ENCODE data around the gene PREX1. TPM values are rescaled to one million over a fixed set of nuclear protein-coding genes. Genes with fewer than 3 reads are reported as not detected.

The PREX1 gene
- total RNA-seq, 1 donor from 2014 or later, result 17.7 TPM

- Histone ChIP-seq H3K27me3 (no peaks in the 10 kb centered on the region), H3K27ac (no peak overlapping the region), H3K4me3 (no peak overlapping the region), H3K4me1 (peaks cover 19% of the 10 kb centered on the region), H3K9me3 (no peaks in the 10 kb centered on the region), H3K36me3 (no peaks in the 10 kb centered on the region)
- DNase-seq (ENCODE audit: extremely low spot score in 2 of 2), result no peak
- intact Hi-C loops (cut with DNase I), result no loop called here
- no peak for TF ChIP-seq POLR2A (IDR thresholded peaks at IDR 0.05)
- TF ChIP-seq POLR2AphosphoS5 (IDR thresholded peaks at IDR 0.05; ENCODE audit: insufficient read depth in 1 of 2, low read depth in 1 of 2), result no peak
- TF ChIP-seq CTCF (IDR thresholded peaks at IDR 0.05), result no peak
Observed at GRCh38 chr20:48679011-48679410, 148.8 kb downstream of the PREX1 start.

- Histone ChIP-seq H3K27me3 (no peaks in the 10 kb centered on the region), H3K9me3 (no peaks in the 10 kb centered on the region), H3K4me1 (peaks cover 18% of the 10 kb centered on the region), H3K36me3 (no peaks in the 10 kb centered on the region), H3K4me3 (no peak overlapping the region), H3K27ac (no peak overlapping the region)
- TF ChIP-seq POLR2AphosphoS5 (IDR thresholded peaks at IDR 0.05; ENCODE audit: insufficient read depth in 1 of 2, low read depth in 1 of 2) (no peak), CTCF (IDR thresholded peaks at IDR 0.05) (no peak), POLR2A (IDR thresholded peaks at IDR 0.05) (no peak)
- intact Hi-C loops (cut with DNase I), result no loop called here
- no peak for DNase-seq (ENCODE audit: extremely low spot score in 2 of 2)
Observed at GRCh38 chr20:48678421-48678820, 149.4 kb downstream of the PREX1 start.

GRCh38 chr20:48676795-48677460, 150.9 kb downstream of the PREX1 start:
- intact Hi-C loops (cut with DNase I), result no loop called here
- H3K9me3 ChIP-seq, result no peaks in the 10 kb centered on the region
- TF ChIP-seq POLR2A (IDR thresholded peaks at IDR 0.05) (no peak), CTCF (IDR thresholded peaks at IDR 0.05) (no peak), POLR2AphosphoS5 (IDR thresholded peaks at IDR 0.05; ENCODE audit: insufficient read depth in 1 of 2, low read depth in 1 of 2) (no peak)
- H3K27me3 ChIP-seq, result no peaks in the 10 kb centered on the region
- peaks cover 3% of the 10 kb centered on the region for H3K4me1 ChIP-seq
- no peaks in the 10 kb centered on the region for H3K36me3 ChIP-seq
- no peak overlapping the region for H3K27ac ChIP-seq
- no peak for DNase-seq (ENCODE audit: extremely low spot score in 2 of 2)
- no peak overlapping the region for H3K4me3 ChIP-seq

GRCh38 chr20:48676125-48676524, 151.7 kb downstream of the PREX1 start:
- no peak for TF ChIP-seq POLR2AphosphoS5 (IDR thresholded peaks at IDR 0.05; ENCODE audit: insufficient read depth in 1 of 2, low read depth in 1 of 2)
- TF ChIP-seq POLR2A (IDR thresholded peaks at IDR 0.05), result no peak
- no peak for TF ChIP-seq CTCF (IDR thresholded peaks at IDR 0.05)
- no peak for DNase-seq (ENCODE audit: extremely low spot score in 2 of 2)
- Histone ChIP-seq H3K27me3 (no peaks in the 10 kb centered on the region), H3K27ac (no peak overlapping the region), H3K4me3 (no peak overlapping the region), H3K9me3 (no peaks in the 10 kb centered on the region), H3K36me3 (no peaks in the 10 kb centered on the region), H3K4me1 (no peaks in the 10 kb centered on the region)
- intact Hi-C loops (cut with DNase I), result no loop called here

- intact Hi-C loops (cut with DNase I), result no loop called here
- Histone ChIP-seq H3K9me3 (no peaks in the 10 kb centered on the region), H3K27me3 (no peaks in the 10 kb centered on the region), H3K36me3 (no peaks in the 10 kb centered on the region), H3K4me3 (no peak overlapping the region), H3K27ac (no peak overlapping the region), H3K4me1 (no peaks in the 10 kb centered on the region)
- no peak for DNase-seq (ENCODE audit: extremely low spot score in 2 of 2)
- no peak for TF ChIP-seq POLR2A (IDR thresholded peaks at IDR 0.05)
- no peak for TF ChIP-seq CTCF (IDR thresholded peaks at IDR 0.05)
- no peak for TF ChIP-seq POLR2AphosphoS5 (IDR thresholded peaks at IDR 0.05; ENCODE audit: insufficient read depth in 1 of 2, low read depth in 1 of 2)
Observed at GRCh38 chr20:48674461-48674860, 153.3 kb downstream of the PREX1 start.

All from vagina (tissue), 2 donors.